ENCODE data around the gene CCNF.

DNA sequence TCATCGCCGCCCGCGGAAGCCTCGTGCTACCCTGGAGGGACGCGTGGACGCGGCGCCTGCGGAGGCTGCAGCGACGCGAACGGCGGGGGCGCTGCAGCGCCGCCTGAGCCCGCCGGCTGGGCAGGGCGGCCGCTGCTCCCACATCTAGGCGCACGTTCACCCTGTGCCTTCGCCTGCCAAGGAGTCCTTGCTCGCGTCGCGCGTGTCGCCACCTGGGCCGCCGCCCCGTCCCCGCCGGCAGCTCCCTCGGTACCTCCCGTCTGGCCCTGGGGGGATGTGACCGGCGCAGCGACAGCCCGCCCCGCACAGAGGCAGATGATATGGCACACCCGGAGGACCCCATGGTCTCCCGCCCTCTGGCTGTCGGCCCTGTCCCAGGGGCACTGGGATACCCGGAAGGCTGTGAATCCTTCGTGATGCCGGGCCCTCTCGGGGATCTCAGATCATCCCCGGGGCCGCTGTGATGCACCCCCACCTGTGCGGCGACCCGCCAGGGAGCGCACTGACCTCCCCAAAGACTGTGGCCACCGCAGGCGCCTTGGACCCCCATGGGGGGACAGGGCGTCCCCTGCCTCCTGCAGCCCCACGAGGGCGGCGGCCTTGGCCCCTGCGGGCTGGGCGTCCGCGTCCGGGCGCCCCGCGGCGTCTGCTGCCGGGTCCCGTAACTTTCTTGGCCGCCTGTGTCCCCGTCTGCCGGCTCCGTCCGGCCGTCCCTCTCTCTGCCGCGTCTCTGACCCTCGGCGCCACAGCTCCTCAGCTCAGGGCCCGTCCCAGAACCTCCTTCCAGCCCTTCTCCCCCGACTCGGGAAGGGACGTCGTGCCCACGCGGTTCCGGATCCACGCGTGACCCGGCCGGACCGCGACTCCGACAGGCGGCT is 45.0 kb downstream of the CCNF start:
- TF ChIP-seq ZNF274 (IDR thresholded peaks at IDR 0.05; ENCODE audit: low read depth, low read length) (no peak), YY1 (IDR thresholded peaks at IDR 0.05; ENCODE audit: insufficient read depth, insufficient read length) (no peak), SUZ12 (IDR thresholded peaks at IDR 0.05; ENCODE audit: extremely low read depth, insufficient read depth, insufficient read length) (no peak)

Data from NT2/D1 (cell line).